ENCODE data around the gene HIGD2A. TPM values are rescaled to one million over a fixed set of nuclear protein-coding genes. Genes with fewer than 3 reads are reported as not detected.
A peak's percentile ranks its signal among the peaks of the same experiment; 100 is the strongest.

HIGD2A gene
- total RNA-seq, 1 experiment from 2014 or later = 98.2 TPM

- ChIA-PET CTCF (interaction anchor here (1.0 to 2.6 kb wide), 5 partner anchors 16 to 660 kb away, joined by 3 to 12 read pairs (median 8); partner anchors contain the start of genes CLTB, FAF2 and RNF44), POLR2A (interaction anchor here (2.0 kb wide), 1 partner anchor 147 kb away, joined by 5 read pairs; the partner anchor contains the start of gene RNF44)
- DNase-seq (ENCODE audit: low spot score) (no peak), ATAC-seq (peak; percentile 11)
- Mint-ChIP-seq H3K4me3 (peak overlapping the region; percentile 99), H3K4me1 (peaks cover 19% of the 10 kb centered on the region), H3K9me3 (no peaks in the 10 kb centered on the region), H3K27ac (peak overlapping the region; percentile 97), H3K36me3 (peaks cover 21% of the 10 kb centered on the region), H3K27me3 (ENCODE audit: low read depth) (no peaks in the 10 kb centered on the region; the same call in 1 of the 2 replicates)
- TF ChIP-seq SMAD3 (CRISPR knock-in tag; IDR thresholded peaks at IDR 0.05; ENCODE audit: borderline replicate concordance) = peak; percentile 65; the same call in 1 of the 2 replicates
- no peak for TF ChIP-seq SMAD4 (CRISPR knock-in tag; IDR thresholded peaks at IDR 0.05)
- TF ChIP-seq FOXJ3 (CRISPR knock-in tag; IDR thresholded peaks at IDR 0.05; ENCODE audit: borderline replicate concordance) = no peak
- no peak for TF ChIP-seq NFATC4 (CRISPR knock-in tag; IDR thresholded peaks at IDR 0.05)
- TF ChIP-seq ZBTB43 (CRISPR knock-in tag; IDR thresholded peaks at IDR 0.05) = 0 out of 2 replicates have a peak, but pooled peaks have one; percentile 20
- TF ChIP-seq ZNF281 (CRISPR knock-in tag; IDR thresholded peaks at IDR 0.05) = no peak
- TF ChIP-seq ZNF219 (CRISPR knock-in tag; IDR thresholded peaks at IDR 0.05; ENCODE audit: borderline replicate concordance) = no peak
- TF ChIP-seq E2F5 (CRISPR knock-in tag; IDR thresholded peaks at IDR 0.05) = no peak
- TF ChIP-seq FOXK1 (CRISPR knock-in tag; IDR thresholded peaks at IDR 0.05) = no peak
- no peak for TF ChIP-seq RELA (CRISPR knock-in tag; IDR thresholded peaks at IDR 0.05; ENCODE audit: borderline replicate concordance)
- no peak for TF ChIP-seq KAT7 (CRISPR knock-in tag; IDR thresholded peaks at IDR 0.05; ENCODE audit: borderline replicate concordance)
- no peak for TF ChIP-seq FOXP1 (CRISPR knock-in tag; IDR thresholded peaks at IDR 0.05; ENCODE audit: borderline replicate concordance)
- TF ChIP-seq HMGXB4 (CRISPR knock-in tag; IDR thresholded peaks at IDR 0.05) = peak; percentile 73; the same call in 1 of the 2 replicates
- TF ChIP-seq ZNF263 (CRISPR knock-in tag; IDR thresholded peaks at IDR 0.05; ENCODE audit: low read depth) = peak; percentile 90
- TF ChIP-seq ZNF232 (CRISPR knock-in tag; IDR thresholded peaks at IDR 0.05) = 0 out of 2 replicates have a peak, but pooled peaks have one; percentile 51
- no peak for TF ChIP-seq USF1 (CRISPR knock-in tag; IDR thresholded peaks at IDR 0.05)
- TF ChIP-seq ZNF416 (CRISPR knock-in tag; IDR thresholded peaks at IDR 0.05) = 0 out of 2 replicates have a peak, but pooled peaks have one; percentile 1
- TF ChIP-seq ZNF423 (CRISPR knock-in tag; IDR thresholded peaks at IDR 0.05) = no peak
- no peak for TF ChIP-seq IRF2 (CRISPR knock-in tag; IDR thresholded peaks at IDR 0.05; ENCODE audit: borderline replicate concordance, low read depth)
- TF ChIP-seq E2F1 (CRISPR knock-in tag; IDR thresholded peaks at IDR 0.05) = no peak
- TF ChIP-seq JUN (CRISPR knock-in tag; IDR thresholded peaks at IDR 0.05) = no peak
- peak; percentile 46; the same call in 1 of the 2 replicates for TF ChIP-seq NFYB (CRISPR knock-in tag; conservative IDR thresholded peaks at IDR 0.05; ENCODE audit: low read depth)
- no peak for TF ChIP-seq OVOL2 (CRISPR knock-in tag; IDR thresholded peaks at IDR 0.05; ENCODE audit: borderline replicate concordance)
- peak; percentile 51 for TF ChIP-seq PRDM15 (CRISPR knock-in tag; IDR thresholded peaks at IDR 0.05)
These were observed 878 bp downstream of the HIGD2A start for GRCh38 chr5:176389135-176390123.

Data from WTC11 (cell line).